Ascending aorta (tissue), 2 donors: ENCODE results near the gene HTR3A. TPM values are rescaled to one million over a fixed set of nuclear protein-coding genes. Genes with fewer than 3 reads are reported as not detected.

Experiments
- DNase-seq, 2 donors: peaks; one replicate each; pipeline ENCODE4 v3.0.0-alpha.2; 2019; ENCODE audit warnings: low spot score in 2 of 2
- H3K27ac ChIP-seq, 2 donors: fragments of 200-600 bp; sonication (generic); one replicate each; pipeline ENCODE4 v1.5.1; 2016 to 2017; ENCODE audit warnings: mild to moderate bottlenecking in 1 of 2
- H3K27me3 ChIP-seq: fragments of 200-600 bp; sonication (generic); one replicate; pipeline ENCODE4 v1.5.1; 2017
- H3K36me3 ChIP-seq, 2 donors: fragments of 200-600 bp; sonication (generic); one replicate each; pipeline ENCODE4 v1.5.1; 2016
- H3K4me1 ChIP-seq, 2 donors: fragments of 200-600 bp; sonication (generic); one replicate each; pipeline ENCODE4 v1.5.1; 2016 to 2017; ENCODE audit warnings: mild to moderate bottlenecking in 1 of 2
- H3K4me3 ChIP-seq, 2 donors: fragments of 200-600 bp; sonication (generic); one replicate each; pipeline ENCODE4 v1.5.1; 2016 to 2017; ENCODE audit warnings: mild to moderate bottlenecking in 1 of 2
- H3K9me3 ChIP-seq, 2 donors: fragments of 200-600 bp; sonication (generic); one replicate each; pipeline ENCODE4 v1.5.1; 2016
- intact Hi-C: fragments of 100-400 bp; cut with DNase I; formaldehyde crosslinking; loops from one replicate; pipeline ENCODE4 v1.15.1; 2023
- total RNA-seq: library from RNA; depleted of rRNA; stranded (reverse); fragments of >200 nt; gene quantifications from one replicate; pipeline ENCODE4 v1.1.0, GENCODE V29; 2016
- TF ChIP-seq, protein P1 (sequence below), 3 experiments: fragments of 200-600 bp in 2 of 3; fragments of 450-650 bp in 1 of 3; sonication (generic) in 2 of 3; IDR thresholded peaks; one replicate each; pipeline ENCODE4 v1.5.1; 2016 to 2019; ENCODE audit warnings: antibody characterized with exemption in 3 of 3, mild to moderate bottlenecking in 1 of 3, moderate library complexity in 1 of 3

The HTR3A gene
- total RNA-seq, 1 donor from 2014 or later, result not detected

DNA sequence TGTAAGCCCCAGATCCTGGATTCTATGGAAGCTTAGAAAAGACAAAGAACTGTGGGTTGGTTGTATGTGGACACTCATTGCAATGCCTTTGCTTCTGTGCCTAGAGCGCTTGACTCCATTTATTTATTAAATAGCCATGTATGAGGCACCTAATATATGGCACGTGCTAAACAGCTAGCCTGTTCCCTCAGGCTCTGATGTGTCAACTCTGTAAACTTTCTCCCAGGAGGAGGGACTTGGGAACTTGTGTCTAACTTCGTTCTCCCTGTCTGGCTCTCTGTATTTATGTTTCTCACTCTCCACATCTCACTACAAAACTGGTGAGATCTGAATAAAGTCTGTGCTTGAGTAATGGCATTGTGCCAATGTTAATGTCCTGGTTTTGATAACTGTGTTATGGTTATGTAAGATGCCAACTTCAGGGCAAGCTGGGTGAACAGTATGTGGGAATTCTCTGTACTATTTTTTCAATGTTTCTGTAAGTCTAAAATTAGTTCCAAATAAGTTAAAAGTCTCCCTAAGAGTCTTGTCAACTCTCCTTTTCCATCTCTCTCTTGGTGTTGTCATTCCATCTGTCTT is 50.5 kb downstream of the HTR3A start:
- peaks cover 4 to 13% of the 10 kb centered on the region in 2 donors for H3K4me1 ChIP-seq
- H3K9me3 ChIP-seq, result no peaks in the 10 kb centered on the region
- no peaks in the 10 kb centered on the region for H3K36me3 ChIP-seq
- DNase-seq, result no peak
- intact Hi-C loops, result loop anchor here (10.0 kb wide), 1 partner anchor 121 kb away; the partner anchor contains the start of gene HTR3B
- TF ChIP-seq, protein P1, sequence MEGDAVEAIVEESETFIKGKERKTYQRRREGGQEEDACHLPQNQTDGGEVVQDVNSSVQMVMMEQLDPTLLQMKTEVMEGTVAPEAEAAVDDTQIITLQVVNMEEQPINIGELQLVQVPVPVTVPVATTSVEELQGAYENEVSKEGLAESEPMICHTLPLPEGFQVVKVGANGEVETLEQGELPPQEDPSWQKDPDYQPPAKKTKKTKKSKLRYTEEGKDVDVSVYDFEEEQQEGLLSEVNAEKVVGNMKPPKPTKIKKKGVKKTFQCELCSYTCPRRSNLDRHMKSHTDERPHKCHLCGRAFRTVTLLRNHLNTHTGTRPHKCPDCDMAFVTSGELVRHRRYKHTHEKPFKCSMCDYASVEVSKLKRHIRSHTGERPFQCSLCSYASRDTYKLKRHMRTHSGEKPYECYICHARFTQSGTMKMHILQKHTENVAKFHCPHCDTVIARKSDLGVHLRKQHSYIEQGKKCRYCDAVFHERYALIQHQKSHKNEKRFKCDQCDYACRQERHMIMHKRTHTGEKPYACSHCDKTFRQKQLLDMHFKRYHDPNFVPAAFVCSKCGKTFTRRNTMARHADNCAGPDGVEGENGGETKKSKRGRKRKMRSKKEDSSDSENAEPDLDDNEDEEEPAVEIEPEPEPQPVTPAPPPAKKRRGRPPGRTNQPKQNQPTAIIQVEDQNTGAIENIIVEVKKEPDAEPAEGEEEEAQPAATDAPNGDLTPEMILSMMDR (IDR thresholded peaks at IDR 0.05), result no peak
- peak overlapping the region in 1 of 2 donors; percentile 45 for H3K27ac ChIP-seq
- H3K27me3 ChIP-seq, result no peaks in the 10 kb centered on the region
- H3K4me3 ChIP-seq, result no peak overlapping the region

DNA sequence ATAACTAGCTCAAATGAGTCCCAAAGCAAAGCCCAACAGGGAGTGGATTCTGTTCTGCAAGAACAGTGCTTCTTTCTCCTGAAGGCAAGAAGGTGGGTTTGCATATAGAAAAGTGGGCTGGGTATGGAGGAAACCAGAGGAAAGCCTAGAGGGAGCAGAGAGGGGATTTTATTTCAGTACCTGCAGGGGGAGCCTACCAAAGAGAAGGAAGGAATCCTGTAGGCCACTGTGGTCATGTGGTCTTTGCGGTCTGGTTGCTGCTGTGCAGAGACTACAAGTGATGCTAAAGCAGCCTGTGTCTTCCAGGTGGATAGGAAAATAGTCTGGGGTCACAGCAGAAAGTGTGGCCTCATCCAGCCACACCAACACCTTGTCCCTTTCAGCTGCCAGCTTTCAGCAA is 51.4 kb downstream of the HTR3A start:
- Histone ChIP-seq H3K27ac (peak overlapping the region in 1 of 2 donors; percentile 45), H3K4me3 (no peak overlapping the region), H3K4me1 (peaks cover 4 to 13% of the 10 kb centered on the region in 2 donors), H3K9me3 (no peaks in the 10 kb centered on the region), H3K36me3 (no peaks in the 10 kb centered on the region), H3K27me3 (no peaks in the 10 kb centered on the region)
- TF ChIP-seq, protein P1 (IDR thresholded peaks at IDR 0.05), result no peak
- intact Hi-C loops, result loop anchor here (10.0 kb wide), 1 partner anchor 122 kb away; the partner anchor contains the start of gene HTR3B
- no peak for DNase-seq

DNA sequence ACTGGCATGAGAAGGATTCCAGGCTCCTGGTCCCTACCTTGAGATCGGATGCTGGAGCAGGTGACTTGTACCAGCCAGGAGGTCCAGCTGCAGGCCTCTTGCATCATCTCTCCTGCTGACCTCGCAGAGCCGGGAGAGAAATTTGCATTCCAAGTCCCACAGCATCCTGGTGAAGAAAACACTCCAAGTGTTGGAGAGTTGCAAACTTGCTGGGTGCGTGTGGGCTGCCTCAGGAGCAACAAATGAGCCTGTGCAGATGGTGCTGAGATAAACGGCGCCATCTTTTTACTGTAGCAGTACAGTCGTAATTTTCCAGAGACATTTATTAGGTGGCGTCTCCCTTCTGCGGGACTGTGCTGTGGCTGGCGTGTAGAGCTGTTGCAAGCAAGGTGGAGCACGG is 52.5 kb downstream of the HTR3A start:
- no peaks in the 10 kb centered on the region for H3K9me3 ChIP-seq
- H3K36me3 ChIP-seq, result no peaks in the 10 kb centered on the region
- intact Hi-C loops, result loop anchor here (10.0 kb wide), 1 partner anchor 123 kb away; the partner anchor contains the start of gene HTR3B
- no peaks in the 10 kb centered on the region for H3K27me3 ChIP-seq
- DNase-seq, result no peak
- H3K4me3 ChIP-seq, result no peak overlapping the region
- peaks cover 4 to 13% of the 10 kb centered on the region in 2 donors for H3K4me1 ChIP-seq
- no peak overlapping the region for H3K27ac ChIP-seq
- TF ChIP-seq, protein P1 (IDR thresholded peaks at IDR 0.05), result no peak

DNA sequence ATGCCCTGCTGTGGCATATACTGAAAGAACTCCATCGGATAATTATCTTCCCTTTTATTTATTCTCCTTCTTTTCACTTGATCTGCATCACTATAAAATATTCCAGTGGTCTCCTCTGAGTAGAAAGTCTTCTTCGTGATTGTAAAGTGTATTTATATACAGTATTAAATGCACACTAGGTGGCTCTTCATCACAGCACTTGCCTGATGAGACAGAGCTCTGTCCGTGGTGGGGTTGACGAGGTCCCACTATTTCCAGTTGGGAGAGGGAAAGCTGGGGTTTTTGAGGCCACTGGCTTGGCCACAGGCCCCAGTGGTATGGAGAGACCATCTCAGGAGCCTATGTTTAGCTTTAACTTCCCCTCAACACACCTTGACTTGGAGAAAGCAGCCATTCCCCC is 53.0 kb downstream of the HTR3A start:
- DNase-seq, result no peak
- Histone ChIP-seq H3K4me1 (peaks cover 4 to 13% of the 10 kb centered on the region in 2 donors), H3K27ac (no peak overlapping the region), H3K4me3 (no peak overlapping the region), H3K36me3 (no peaks in the 10 kb centered on the region), H3K9me3 (no peaks in the 10 kb centered on the region), H3K27me3 (no peaks in the 10 kb centered on the region)
- TF ChIP-seq, protein P1 (IDR thresholded peaks at IDR 0.05), result no peak
- intact Hi-C loops, result loop anchor here (10.0 kb wide), 1 partner anchor 123 kb away; the partner anchor contains the start of gene HTR3B

DNA sequence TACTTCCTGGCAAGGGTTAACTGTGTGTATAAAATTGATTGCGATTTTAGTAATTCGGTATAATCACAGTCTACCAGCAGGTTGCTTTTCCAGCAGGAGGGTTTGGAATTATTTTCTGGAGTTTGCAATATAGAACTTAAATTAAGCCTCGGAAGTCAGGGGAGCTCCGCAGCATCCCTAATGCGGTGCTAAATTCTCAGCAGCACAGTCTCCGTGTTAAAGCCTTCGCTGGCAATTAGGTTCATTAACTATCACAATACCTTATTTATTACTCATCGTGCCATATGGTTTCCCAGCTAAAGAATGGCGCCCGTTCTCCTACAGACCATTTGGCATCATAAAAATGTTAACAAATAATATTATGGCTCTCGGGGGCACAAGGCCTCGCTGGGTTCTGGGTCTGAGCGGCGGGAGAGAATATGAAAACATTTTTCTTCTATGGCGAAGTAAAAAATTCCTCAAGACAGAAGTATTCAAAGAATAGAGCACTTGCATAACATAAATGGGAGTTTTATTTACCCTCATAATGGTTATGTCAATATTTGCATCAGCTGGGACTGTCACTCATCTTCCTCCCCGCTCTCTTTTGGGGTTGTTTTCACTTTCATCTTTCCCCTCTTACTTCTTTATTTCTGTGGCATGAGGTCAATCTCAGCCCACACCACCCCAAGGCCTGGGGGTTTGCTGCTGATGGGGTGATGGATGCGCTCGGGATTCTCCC is 56.5 kb downstream of the HTR3A start:
- Histone ChIP-seq H3K4me1 (peaks cover 0 to 10% of the 10 kb centered on the region in 2 donors), H3K27ac (no peak overlapping the region), H3K9me3 (no peaks in the 10 kb centered on the region), H3K4me3 (no peak overlapping the region), H3K36me3 (no peaks in the 10 kb centered on the region), H3K27me3 (no peaks in the 10 kb centered on the region)
- intact Hi-C loops, result no loop called here
- TF ChIP-seq, protein P1 (IDR thresholded peaks at IDR 0.05), result no peak
- DNase-seq, result no peak
